Transverse colon (tissue), 4 donors: Measurements from ENCODE around the gene CUTA. TPM values are rescaled to one million over a fixed set of nuclear protein-coding genes. Genes with fewer than 3 reads are reported as not detected.

Experiments used
- DNase-seq: peaks from one replicate; pipeline ENCODE4 v3.0.0-alpha.2; 2019
- H3K27ac ChIP-seq, 4 donors: fragments of 200-600 bp; sonication (generic); 2 replicates each; pipeline ENCODE4 v1.5.1; 2016 to 2018; ENCODE audit warnings: inconsistent platforms in 4 of 4
- H3K27me3 ChIP-seq: fragments of 200-600 bp; sonication (generic); 2 replicates; pipeline ENCODE4 v1.5.1; 2017; ENCODE audit warnings: inconsistent platforms
- H3K36me3 ChIP-seq, 4 donors: fragments of 200-600 bp; sonication (generic); 2 replicates each; pipeline ENCODE4 v1.5.1; 2017 to 2019; ENCODE audit warnings: inconsistent platforms in 4 of 4
- H3K4me1 ChIP-seq, 4 donors: fragments of 200-600 bp; sonication (generic); 2 replicates each; pipeline ENCODE4 v1.5.1; 2017 to 2020; ENCODE audit warnings: inconsistent platforms in 4 of 4
- H3K4me3 ChIP-seq, 4 donors: fragments of 200-600 bp; sonication (generic); 1 replicate in 1 of 4; 2 replicates in 3 of 4; pipeline versions ENCODE4 v1.5.1 to v1.6.1; 2017 to 2019; ENCODE audit warnings: inconsistent platforms in 4 of 4
- H3K9me3 ChIP-seq, 2 donors: fragments of 200-600 bp; sonication (generic); 2 replicates each; pipeline ENCODE4 v1.5.1; 2017 to 2019; ENCODE audit warnings: inconsistent platforms in 2 of 2
- CTCF ChIP-seq, 5 experiments: fragments of 200-600 bp in 3 of 5; fragments of 450-650 bp in 2 of 5; sonication (generic) in 3 of 5; IDR thresholded peaks; 1 replicate in 2 of 5; 2 replicates in 3 of 5; pipeline ENCODE4 v1.5.1; 2016 to 2017; ENCODE audit warnings: antibody characterized with exemption in 5 of 5, inconsistent platforms in 3 of 5, mild to moderate bottlenecking in 2 of 5, moderate library complexity in 1 of 5
- EP300 ChIP-seq: sonication (generic); formaldehyde crosslinking; IDR thresholded peaks from one replicate; pipeline ENCODE4 v1.6.1; 2017; ENCODE audit warnings: antibody characterized with exemption, low read depth
- POLR2A ChIP-seq: fragments of 450-650 bp; IDR thresholded peaks from one replicate; pipeline ENCODE4 v1.6.1; 2016; ENCODE audit warnings: antibody characterized with exemption, mild to moderate bottlenecking, moderate library complexity
- POLR2AphosphoS5 ChIP-seq, 3 donors: sonication (generic); formaldehyde crosslinking; IDR thresholded peaks; one replicate each; pipeline ENCODE4 v1.6.1; 2016; ENCODE audit warnings: antibody characterized with exemption in 3 of 3
- WGBS, 2 donors: methylation state at CpG; one replicate each; pipeline ENCODE4 v1.1.5; 2018; ENCODE audit warnings: low coverage in 1 of 2; 5-methylcytosine and 5-hydroxymethylcytosine counted together
- in situ Hi-C, 4 donors: fragments of 200-750 bp; cut with MboI; loops; one replicate each; pipeline versions ENCODE4 v1.15.0 to v1.15.1; 2017; ENCODE audit warnings: low sequenced_read_pairs in 3 of 4, low pct_ligation_motif_present in 1 of 4, low pct_unique_long_range_greater_than_20kb in 1 of 4
- intact Hi-C: fragments of 100-400 bp; cut with DNase I; formaldehyde crosslinking; loops from one replicate; pipeline ENCODE4 v1.15.1; 2023; ENCODE audit warnings: low total_unique reads
- total RNA-seq, 4 donors: library from RNA; depleted of rRNA; stranded (reverse); fragments of >200 nt; gene quantifications; one replicate each; pipeline ENCODE4 v1.1.0, GENCODE V29; 2016

CUTA gene
- total RNA-seq, 4 donors from 2014 or later = 18.9 to 134 (median 91.3) TPM

- TF ChIP-seq POLR2A = no peak
- TF ChIP-seq CTCF (IDR thresholded peaks at IDR 0.05) = no peak
- TF ChIP-seq EP300 = no peak
- TF ChIP-seq POLR2AphosphoS5 (IDR thresholded peaks at IDR 0.05) = no peak
- H3K4me1 ChIP-seq = no peaks in the 10 kb centered on the region
- no peaks in the 10 kb centered on the region for H3K27me3 ChIP-seq
- DNase-seq = no peak
- no peak overlapping the region for H3K27ac ChIP-seq
- in situ Hi-C loops (no loop called here), intact Hi-C loops (no loop called here)
- WGBS, 2 donors = 91% methylated on average over 8 of the region's 8 CpGs; no CpG with 5 or more reads in 1 of the 2 donors
- H3K36me3 ChIP-seq = peaks cover 0 to 12% (median 0%) of the 10 kb centered on the region in 4 donors
- no peaks in the 10 kb centered on the region for H3K9me3 ChIP-seq
- H3K4me3 ChIP-seq = no peak overlapping the region
Observed at GRCh38 chr6:33442283-33442682, 24.4 kb upstream of the CUTA start.

- no peak for TF ChIP-seq POLR2A
- no peak for TF ChIP-seq EP300
- no peak for TF ChIP-seq CTCF (IDR thresholded peaks at IDR 0.05)
- no peaks in the 10 kb centered on the region for H3K4me1 ChIP-seq
- H3K27ac ChIP-seq = no peak overlapping the region
- no peak for DNase-seq
- H3K36me3 ChIP-seq = peaks cover 0 to 20% (median 0%) of the 10 kb centered on the region in 4 donors
- H3K4me3 ChIP-seq = no peak overlapping the region
- WGBS, 2 donors = 95% methylated on average over 9 of the region's 9 CpGs; no CpG with 5 or more reads in 1 of the 2 donors
- no peaks in the 10 kb centered on the region for H3K27me3 ChIP-seq
- in situ Hi-C loops = no loop called here
- intact Hi-C loops = no loop called here
- H3K9me3 ChIP-seq = no peaks in the 10 kb centered on the region
Observed at GRCh38 chr6:33441457-33441856, 23.6 kb upstream of the CUTA start.

- 85% methylated on average over 19 of the region's 19 CpGs; no CpG with 5 or more reads in 1 of the 2 donors for WGBS, 2 donors
- Histone ChIP-seq H3K36me3 (peaks cover 0 to 21% (median 0%) of the 10 kb centered on the region in 4 donors), H3K4me1 (no peaks in the 10 kb centered on the region), H3K27me3 (no peaks in the 10 kb centered on the region), H3K27ac (no peak overlapping the region), H3K9me3 (no peaks in the 10 kb centered on the region), H3K4me3 (no peak overlapping the region)
- in situ Hi-C loops = no loop called here
- intact Hi-C loops = no loop called here
- no peak for DNase-seq
- TF ChIP-seq EP300 (no peak), POLR2A (no peak)
Observed at GRCh38 chr6:33440649-33441309, 22.9 kb upstream of the CUTA start.

- in situ Hi-C loops (no loop called here), intact Hi-C loops (no loop called here)
- Histone ChIP-seq H3K36me3 (peaks cover 0 to 28% (median 0%) of the 10 kb centered on the region in 4 donors), H3K4me3 (no peak overlapping the region), H3K9me3 (no peaks in the 10 kb centered on the region), H3K4me1 (no peaks in the 10 kb centered on the region), H3K27me3 (no peaks in the 10 kb centered on the region), H3K27ac (no peak overlapping the region)
- WGBS, 2 donors = 76 to 93% methylated on average over 2 to 9 of the region's 9 CpGs
- TF ChIP-seq POLR2AphosphoS5 (IDR thresholded peaks at IDR 0.05) = no peak
- TF ChIP-seq POLR2A = no peak
- no peak for TF ChIP-seq CTCF (IDR thresholded peaks at IDR 0.05)
- no peak for TF ChIP-seq EP300
- no peak for DNase-seq
Observed at GRCh38 chr6:33439956-33440648, 22.2 kb upstream of the CUTA start.
